ENCODE measurements around the gene CDH4. TPM values are rescaled to one million over a fixed set of nuclear protein-coding genes. Genes with fewer than 3 reads are reported as not detected.
A peak's percentile ranks its signal among the peaks of the same experiment; 100 is the strongest.

CDH4 gene
- total and polyA plus RNA-seq, 10 donors: 0.30 to 20.1 (median 7.7) TPM

DNA sequence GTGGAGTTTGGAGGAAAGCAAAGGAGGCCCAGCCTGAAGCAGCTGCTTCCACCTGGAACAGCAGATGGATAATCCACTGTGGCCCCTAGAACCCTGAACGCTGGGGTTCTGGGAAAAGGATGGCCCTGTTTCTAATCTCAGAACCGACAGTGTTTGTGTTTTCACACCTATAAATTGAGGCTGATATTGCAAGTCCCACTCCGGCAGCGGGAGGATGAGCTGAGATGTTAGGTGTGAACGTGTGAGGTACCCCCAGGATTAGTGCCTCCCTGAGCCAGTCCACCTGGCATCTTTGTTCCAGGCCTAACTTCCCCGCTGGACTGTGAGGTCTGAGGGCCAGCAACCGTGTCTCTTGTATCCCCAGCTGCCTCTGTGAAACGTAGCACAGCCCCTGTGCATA is 7.8 kb upstream of the CDH4 start:
- intact Hi-C loops (cut with DNase I; ENCODE audit: low total_unique reads): no loop called here
- Histone ChIP-seq H3K4me1 (no peaks in the 10 kb centered on the region), H3K4me3 (no peak overlapping the region), H3K36me3 (no peaks in the 10 kb centered on the region), H3K27ac (no peak overlapping the region), H3K9me3 (peaks cover 0 to 29% (median 16%) of the 10 kb centered on the region in 8 donors), H3K27me3 (replicated peaks in 1 of 7) (peaks cover 0 to 51% (median 0%) of the 10 kb centered on the region in 7 donors)
- WGBS, 5 donors: 58 to 82% (median 69%) methylated on average over 8 of the region's 8 CpGs
- no peak for DNase-seq
- TF ChIP-seq, protein P1, sequence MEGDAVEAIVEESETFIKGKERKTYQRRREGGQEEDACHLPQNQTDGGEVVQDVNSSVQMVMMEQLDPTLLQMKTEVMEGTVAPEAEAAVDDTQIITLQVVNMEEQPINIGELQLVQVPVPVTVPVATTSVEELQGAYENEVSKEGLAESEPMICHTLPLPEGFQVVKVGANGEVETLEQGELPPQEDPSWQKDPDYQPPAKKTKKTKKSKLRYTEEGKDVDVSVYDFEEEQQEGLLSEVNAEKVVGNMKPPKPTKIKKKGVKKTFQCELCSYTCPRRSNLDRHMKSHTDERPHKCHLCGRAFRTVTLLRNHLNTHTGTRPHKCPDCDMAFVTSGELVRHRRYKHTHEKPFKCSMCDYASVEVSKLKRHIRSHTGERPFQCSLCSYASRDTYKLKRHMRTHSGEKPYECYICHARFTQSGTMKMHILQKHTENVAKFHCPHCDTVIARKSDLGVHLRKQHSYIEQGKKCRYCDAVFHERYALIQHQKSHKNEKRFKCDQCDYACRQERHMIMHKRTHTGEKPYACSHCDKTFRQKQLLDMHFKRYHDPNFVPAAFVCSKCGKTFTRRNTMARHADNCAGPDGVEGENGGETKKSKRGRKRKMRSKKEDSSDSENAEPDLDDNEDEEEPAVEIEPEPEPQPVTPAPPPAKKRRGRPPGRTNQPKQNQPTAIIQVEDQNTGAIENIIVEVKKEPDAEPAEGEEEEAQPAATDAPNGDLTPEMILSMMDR (IDR thresholded peaks at IDR 0.05 in 8 of 11, conservative IDR thresholded peaks at IDR 0.05 in 3 of 11): no peak
- TF ChIP-seq POLR2A (IDR thresholded peaks at IDR 0.05): no peak
- no peak for TF ChIP-seq POLR2AphosphoS5 (IDR thresholded peaks at IDR 0.05)

DNA sequence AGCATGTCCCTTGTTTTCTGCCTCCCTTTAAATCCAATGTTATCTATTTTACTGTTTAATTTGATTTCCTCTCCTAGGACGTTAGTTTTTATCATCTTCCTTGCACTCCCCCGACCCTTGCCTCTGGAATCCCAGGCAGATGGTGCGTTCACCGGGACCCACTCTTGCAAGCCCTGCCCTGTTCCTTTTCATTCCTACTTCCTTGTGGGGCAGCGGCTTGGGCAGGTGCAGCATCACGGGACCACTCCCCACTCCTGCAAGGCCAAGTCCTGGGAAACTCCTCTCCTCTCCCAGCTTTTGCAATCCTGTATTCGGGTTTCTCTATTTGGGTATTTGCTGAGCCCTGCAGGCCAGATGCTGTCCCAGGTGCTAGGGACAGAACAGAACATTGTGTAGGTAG is 5.8 kb upstream of the CDH4 start:
- no peaks in the 10 kb centered on the region for H3K36me3 ChIP-seq
- H3K4me3 ChIP-seq: no peak overlapping the region
- peaks cover 0 to 57% (median 3%) of the 10 kb centered on the region in 7 donors for H3K27me3 ChIP-seq (replicated peaks in 1 of 7)
- DNase-seq: peak; percentile 38
- TF ChIP-seq POLR2AphosphoS5 (IDR thresholded peaks at IDR 0.05): no peak
- TF ChIP-seq, protein P1 (IDR thresholded peaks at IDR 0.05 in 8 of 11, conservative IDR thresholded peaks at IDR 0.05 in 3 of 11): no peak
- no peak for TF ChIP-seq POLR2A (IDR thresholded peaks at IDR 0.05)
- H3K4me1 ChIP-seq: peaks cover 0 to 1% (median 0%) of the 10 kb centered on the region in 6 donors
- intact Hi-C loops (cut with DNase I; ENCODE audit: low total_unique reads): no loop called here
- WGBS, 5 donors: 63 to 73% (median 72%) methylated on average over 7 of the region's 7 CpGs
- no peak overlapping the region for H3K27ac ChIP-seq
- H3K9me3 ChIP-seq: peaks cover 0 to 9% (median 2%) of the 10 kb centered on the region in 8 donors

DNA sequence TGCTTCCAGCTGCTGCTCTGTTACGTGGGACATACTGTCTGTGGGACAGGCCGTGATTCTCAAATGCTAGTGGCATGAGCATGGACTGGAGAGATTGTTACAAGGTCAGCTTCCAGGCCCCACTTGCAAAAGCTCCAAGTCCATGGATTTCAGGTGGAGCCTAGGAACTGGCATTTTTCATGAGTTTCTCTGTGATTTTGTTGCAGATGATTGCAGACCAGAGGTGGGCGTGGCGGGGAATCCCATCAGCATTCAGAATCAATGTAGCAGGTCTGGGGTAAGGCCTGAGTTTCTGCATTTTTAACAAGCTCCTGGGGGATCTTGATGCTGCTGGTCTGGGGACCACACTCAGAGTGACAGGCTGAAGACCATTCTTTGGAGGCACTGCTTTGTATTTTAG is 2.4 kb upstream of the CDH4 start:
- H3K4me3 ChIP-seq: no peak overlapping the region
- no peaks in the 10 kb centered on the region for H3K36me3 ChIP-seq
- DNase-seq: no peak
- WGBS, 5 donors: 80 to 95% (median 91%) methylated on average over 4 of the region's 4 CpGs
- no peak overlapping the region for H3K27ac ChIP-seq
- intact Hi-C loops (cut with DNase I; ENCODE audit: low total_unique reads): no loop called here
- peaks cover 0 to 29% (median 15%) of the 10 kb centered on the region in 6 donors for H3K4me1 ChIP-seq
- peaks cover 3 to 89% (median 27%) of the 10 kb centered on the region in 7 donors for H3K27me3 ChIP-seq (replicated peaks in 1 of 7)
- no peak for TF ChIP-seq POLR2AphosphoS5 (IDR thresholded peaks at IDR 0.05)
- no peak for TF ChIP-seq POLR2A (IDR thresholded peaks at IDR 0.05)
- TF ChIP-seq, protein P1 (IDR thresholded peaks at IDR 0.05 in 8 of 11, conservative IDR thresholded peaks at IDR 0.05 in 3 of 11): no peak
- no peaks in the 10 kb centered on the region for H3K9me3 ChIP-seq

DNA sequence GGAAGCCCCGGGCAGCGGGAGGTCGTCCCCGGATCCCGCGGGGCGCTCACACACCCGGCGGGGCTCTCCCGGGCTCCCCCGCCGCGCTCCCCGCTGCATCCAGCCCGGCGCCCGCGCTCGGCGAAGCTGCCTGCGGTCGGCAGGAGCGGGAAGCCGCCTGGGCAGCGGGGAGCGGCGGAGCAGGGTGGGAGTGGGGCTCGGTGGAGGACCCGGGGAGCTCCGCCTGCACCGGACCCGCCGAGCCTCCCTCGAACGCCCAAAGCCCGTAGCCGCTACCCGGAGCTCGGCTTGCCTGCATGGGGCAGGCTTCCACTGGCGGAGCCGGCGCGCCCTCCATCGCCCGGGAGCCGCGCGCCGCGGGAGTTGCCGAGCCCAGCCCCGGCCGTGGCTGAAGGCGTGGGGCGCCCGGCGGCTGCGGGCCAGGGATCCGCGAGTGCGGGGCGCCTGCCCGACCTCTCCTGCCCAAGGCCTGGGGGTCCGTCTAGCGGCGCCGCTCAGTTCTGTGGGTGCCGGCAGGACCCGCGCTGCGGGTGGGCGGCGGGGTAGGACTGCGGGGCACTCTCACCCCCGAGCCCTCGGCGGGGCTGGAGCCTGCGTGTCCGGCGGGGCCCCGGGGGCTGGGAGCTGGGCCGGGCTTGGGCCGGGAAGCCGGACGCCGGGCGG is 671 bp downstream of the CDH4 start:
- Histone ChIP-seq H3K4me1 (peaks cover 0 to 41% (median 17%) of the 10 kb centered on the region in 6 donors), H3K27ac (peak overlapping the region in 5 of 8 donors; percentile 31 to 63 (median 55)), H3K4me3 (peak overlapping the region; percentile 19 to 70 (median 41)), H3K9me3 (peaks cover 0 to 2% (median 0%) of the 10 kb centered on the region in 8 donors), H3K36me3 (no peaks in the 10 kb centered on the region), H3K27me3 (replicated peaks in 1 of 7) (peaks cover 3 to 91% (median 30%) of the 10 kb centered on the region in 7 donors)
- WGBS, 5 donors: 0 to 3% (median 2%) methylated on average over 1 to 87 of the region's 87 CpGs
- intact Hi-C loops (cut with DNase I; ENCODE audit: low total_unique reads): no loop called here
- DNase-seq: no peak
- TF ChIP-seq, protein P1 (IDR thresholded peaks at IDR 0.05 in 8 of 11, conservative IDR thresholded peaks at IDR 0.05 in 3 of 11): no peak
- no peak for TF ChIP-seq POLR2A (IDR thresholded peaks at IDR 0.05)
- TF ChIP-seq POLR2AphosphoS5 (IDR thresholded peaks at IDR 0.05): no peak
